Measurements from ENCODE around the gene IGSF3. TPM values are rescaled to one million over a fixed set of nuclear protein-coding genes. Genes with fewer than 3 reads are reported as not detected.

Gene IGSF3
- total RNA-seq, 4 donors from 2014 or later = 48.1 to 59.2 (median 55.6) TPM

DNA sequence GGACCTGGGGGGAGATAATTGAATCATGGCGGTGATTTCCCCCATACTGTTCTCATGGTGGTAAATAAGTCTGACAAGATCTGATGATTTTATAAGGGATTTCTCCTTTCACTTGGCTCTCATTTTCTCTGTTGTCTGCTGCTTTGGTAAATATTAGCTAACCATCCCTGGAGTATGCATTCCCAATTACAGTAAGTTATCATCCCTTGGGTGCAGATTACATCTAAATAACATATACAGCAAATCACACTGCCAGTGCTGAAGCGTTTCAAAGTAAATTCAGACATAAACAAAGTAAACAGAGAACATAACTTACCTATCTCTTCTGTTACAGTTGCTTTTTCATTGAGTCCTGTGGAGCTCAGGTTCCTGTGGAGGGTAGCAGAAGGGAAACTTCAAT is 38.6 kb upstream of the IGSF3 start:
- 82% methylated on average over 2 of the region's 2 CpGs for WGBS
- Histone ChIP-seq H3K27me3 (peaks cover 3% of the 10 kb centered on the region), H3K27ac (no peak overlapping the region), H3K4me1 (peaks cover 11% of the 10 kb centered on the region), H3K9me3 (no peaks in the 10 kb centered on the region), H3K36me3 (no peaks in the 10 kb centered on the region), H3K4me3 (no peak overlapping the region)
- no peak for DNase-seq (ENCODE audit: low spot score in 2 of 2)
- TF ChIP-seq POLR2AphosphoS5 (IDR thresholded peaks at IDR 0.05) (no peak), CTCF (IDR thresholded peaks at IDR 0.05) (no peak)

- Histone ChIP-seq H3K27ac (no peak overlapping the region), H3K27me3 (peaks cover 3% of the 10 kb centered on the region), H3K4me3 (no peak overlapping the region), H3K9me3 (no peaks in the 10 kb centered on the region), H3K4me1 (no peaks in the 10 kb centered on the region), H3K36me3 (no peaks in the 10 kb centered on the region)
- DNase-seq (ENCODE audit: low spot score in 2 of 2) = no peak
- 64% methylated on average over 3 of the region's 3 CpGs for WGBS
- no peak for TF ChIP-seq POLR2AphosphoS5 (IDR thresholded peaks at IDR 0.05)
- no peak for TF ChIP-seq CTCF (IDR thresholded peaks at IDR 0.05)
- TF ChIP-seq EP300 (IDR thresholded peaks at IDR 0.05) = no peak
- TF ChIP-seq POLR2A (IDR thresholded peaks at IDR 0.05) = no peak
Measured at GRCh38 chr1:116704278-116704677, 36.7 kb upstream of the IGSF3 start.

DNA sequence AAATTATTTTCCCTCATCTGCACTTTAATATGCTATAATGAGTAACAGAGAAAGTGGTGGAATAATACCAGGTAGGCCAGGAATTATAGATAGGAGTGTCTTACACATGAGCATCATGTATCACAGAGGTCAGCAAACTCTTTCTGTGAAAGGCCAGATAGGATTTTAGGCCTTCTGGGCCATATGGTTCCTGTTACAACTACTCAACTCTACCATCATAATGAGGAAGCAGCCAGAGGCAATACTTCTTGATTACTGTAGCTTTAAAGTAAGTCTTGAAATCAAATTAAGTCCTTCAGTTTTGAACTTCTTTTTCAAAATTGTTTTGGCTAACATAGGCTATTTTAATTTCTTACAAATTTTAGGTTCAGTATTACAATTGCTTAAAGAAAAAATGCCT is 32.1 kb upstream of the IGSF3 start:
- Histone ChIP-seq H3K36me3 (no peaks in the 10 kb centered on the region), H3K4me1 (peaks cover 17% of the 10 kb centered on the region), H3K27me3 (no peaks in the 10 kb centered on the region), H3K9me3 (no peaks in the 10 kb centered on the region), H3K27ac (no peak overlapping the region), H3K4me3 (no peak overlapping the region)
- TF ChIP-seq POLR2AphosphoS5 (IDR thresholded peaks at IDR 0.05) (no peak), EP300 (IDR thresholded peaks at IDR 0.05) (no peak), POLR2A (IDR thresholded peaks at IDR 0.05) (no peak), CTCF (IDR thresholded peaks at IDR 0.05) (no peak)
- DNase-seq (ENCODE audit: low spot score in 2 of 2) = no peak

DNA sequence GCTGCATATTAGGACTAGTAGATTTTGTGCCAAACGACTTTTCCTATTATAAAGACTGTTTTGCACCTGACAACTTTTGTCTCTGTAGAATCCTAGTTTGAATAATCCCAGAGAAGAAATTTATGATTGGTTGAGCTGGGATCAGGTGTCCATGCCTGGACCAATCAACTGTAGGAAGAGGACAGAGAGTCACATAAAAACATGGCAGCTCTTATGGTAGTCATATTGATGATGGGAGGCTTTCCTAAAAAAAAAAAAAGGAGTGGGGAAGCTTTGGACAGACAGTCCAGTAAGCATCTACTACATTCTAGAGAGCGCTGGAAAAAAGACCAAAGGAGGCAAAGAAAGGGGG is 30.7 kb upstream of the IGSF3 start:
- no peaks in the 10 kb centered on the region for H3K36me3 ChIP-seq
- H3K27ac ChIP-seq = no peak overlapping the region
- no peak for TF ChIP-seq POLR2AphosphoS5 (IDR thresholded peaks at IDR 0.05)
- TF ChIP-seq CTCF (IDR thresholded peaks at IDR 0.05) = no peak
- no peak for TF ChIP-seq POLR2A (IDR thresholded peaks at IDR 0.05)
- TF ChIP-seq EP300 (IDR thresholded peaks at IDR 0.05) = no peak
- peaks cover 28% of the 10 kb centered on the region for H3K4me1 ChIP-seq
- no peaks in the 10 kb centered on the region for H3K9me3 ChIP-seq
- DNase-seq (ENCODE audit: low spot score in 2 of 2) = no peak
- H3K4me3 ChIP-seq = no peak overlapping the region
- WGBS = 91% methylated on average over 2 of the region's 2 CpGs
- H3K27me3 ChIP-seq = no peaks in the 10 kb centered on the region

DNA sequence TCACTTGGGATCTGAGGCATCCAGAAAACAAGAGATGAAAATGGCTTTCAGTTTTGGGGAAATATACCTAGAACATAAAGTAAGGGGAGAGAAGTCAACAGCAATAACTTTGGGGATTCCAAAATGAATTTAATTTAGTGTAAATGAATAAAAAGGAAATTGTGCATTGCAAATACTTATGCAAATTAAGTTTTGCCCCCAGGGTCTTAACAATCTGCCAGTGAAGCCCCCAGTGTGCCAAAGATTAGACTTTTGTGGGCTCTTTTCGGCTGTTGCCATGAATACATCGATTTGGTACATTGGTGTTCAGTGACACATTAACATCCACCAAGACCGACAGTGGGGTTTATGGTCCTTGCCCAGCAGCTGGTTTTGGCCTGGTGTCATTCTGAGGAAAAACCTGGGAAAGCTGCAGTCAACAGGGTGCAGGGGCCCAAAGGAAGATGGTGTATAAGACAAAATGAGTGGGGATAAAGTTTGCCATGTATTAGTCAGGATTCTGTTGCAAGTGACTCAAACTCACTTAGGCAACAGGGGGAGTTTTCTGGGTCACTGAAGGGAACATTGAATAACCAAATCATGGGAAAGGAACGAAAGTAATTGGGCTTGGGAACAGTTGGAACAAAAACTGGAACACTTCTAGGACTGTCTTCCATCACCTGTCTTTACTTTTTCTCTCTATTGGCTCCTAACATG is 30.2 kb upstream of the IGSF3 start:
- H3K9me3 ChIP-seq = no peaks in the 10 kb centered on the region
- WGBS = 76% methylated on average over 4 of the region's 4 CpGs
- H3K4me3 ChIP-seq = no peak overlapping the region
- no peak for DNase-seq (ENCODE audit: low spot score in 2 of 2)
- TF ChIP-seq EP300 (IDR thresholded peaks at IDR 0.05) = no peak
- TF ChIP-seq CTCF (IDR thresholded peaks at IDR 0.05) = no peak
- TF ChIP-seq POLR2AphosphoS5 (IDR thresholded peaks at IDR 0.05) = no peak
- TF ChIP-seq POLR2A (IDR thresholded peaks at IDR 0.05) = no peak
- H3K27ac ChIP-seq = no peak overlapping the region
- no peaks in the 10 kb centered on the region for H3K36me3 ChIP-seq
- peaks cover 33% of the 10 kb centered on the region for H3K4me1 ChIP-seq
- H3K27me3 ChIP-seq = no peaks in the 10 kb centered on the region

All from suprapubic skin (tissue), 4 donors.